Glutamatergic neuron (in vitro differentiated cells): ENCODE data around the gene SEC22C. TPM values are rescaled to one million over a fixed set of nuclear protein-coding genes. Genes with fewer than 3 reads are reported as not detected.

Experiments used
- DNase-seq: peaks from one replicate; pipeline ENCODE4 v3.0.0; 2022
- H3K27ac Mint-ChIP-seq: one replicate; pipeline ENCODE4 v1.8.0; 2020; ENCODE audit warnings: mild to moderate bottlenecking, mixed read lengths, inconsistent platforms; ENCODE audit not compliant: unreplicated experiment
- H3K27me3 Mint-ChIP-seq: one replicate; pipeline ENCODE4 v1.8.0; 2020; ENCODE audit warnings: mild to moderate bottlenecking, moderate library complexity, mixed read lengths, inconsistent platforms; ENCODE audit not compliant: unreplicated experiment
- H3K36me3 Mint-ChIP-seq: one replicate; pipeline ENCODE4 v1.8.0; 2020; ENCODE audit warnings: mild to moderate bottlenecking, mixed read lengths, inconsistent platforms; ENCODE audit not compliant: unreplicated experiment
- H3K4me1 Mint-ChIP-seq: one replicate; pipeline ENCODE4 v1.8.0; 2020; ENCODE audit warnings: mild to moderate bottlenecking, low read depth, mixed read lengths, inconsistent platforms; ENCODE audit not compliant: unreplicated experiment
- H3K4me3 Mint-ChIP-seq: one replicate; pipeline ENCODE4 v1.8.0; 2020; ENCODE audit warnings: mild to moderate bottlenecking, mixed read lengths, inconsistent platforms; ENCODE audit not compliant: unreplicated experiment
- H3K9me3 Mint-ChIP-seq: one replicate; pipeline ENCODE4 v1.8.0; 2020; ENCODE audit warnings: mild to moderate bottlenecking, moderate library complexity, mixed read lengths, inconsistent platforms; ENCODE audit not compliant: unreplicated experiment
- CTCF ChIP-seq: fragments of 200-600 bp; sonication (generic); IDR thresholded peaks from one replicate; pipeline ENCODE4 v1.5.0; 2021; ENCODE audit not compliant: partially characterized antibody, unreplicated experiment
- total RNA-seq: library from RNA; stranded (reverse); fragmentation: NEBNext Ultra II Directional; extraction: Animal tissue kit (Norgen Biotek cat#: 25700); gene quantifications from one replicate; pipeline ENCODE4 v1.2.1, GENCODE V29; 2021; ENCODE audit not compliant: unreplicated experiment

Gene SEC22C
- total RNA-seq, 1 donor from 2014 or later, result 36.9 TPM

DNA sequence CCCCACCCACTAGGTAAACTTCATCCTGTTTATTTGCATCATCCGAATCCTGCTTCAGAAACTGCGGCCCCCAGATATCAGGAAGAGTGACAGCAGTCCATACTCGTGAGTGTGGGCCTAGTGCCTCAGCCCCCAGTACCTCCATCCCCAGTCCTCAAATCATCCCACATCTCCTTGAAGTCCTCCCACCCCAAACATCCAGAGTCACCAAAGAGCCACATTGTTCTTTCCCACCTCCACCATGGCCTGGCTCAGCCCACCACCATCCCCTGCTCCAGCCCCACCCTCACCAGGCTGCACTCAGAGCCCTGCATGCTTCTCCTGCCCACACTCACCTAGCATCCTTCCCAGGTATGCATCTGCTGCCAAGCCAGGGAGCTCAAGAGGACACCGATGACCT lies 49.5 kb downstream of the SEC22C start:
- Mint-ChIP-seq H3K9me3 (peaks cover 3% of the 10 kb centered on the region), H3K4me1 (no peaks in the 10 kb centered on the region), H3K4me3 (no peak overlapping the region), H3K36me3 (no peaks in the 10 kb centered on the region), H3K27ac (no peak overlapping the region), H3K27me3 (peaks cover under 1% of the 10 kb centered on the region)
- no peak for DNase-seq
- TF ChIP-seq CTCF, result no peak

DNA sequence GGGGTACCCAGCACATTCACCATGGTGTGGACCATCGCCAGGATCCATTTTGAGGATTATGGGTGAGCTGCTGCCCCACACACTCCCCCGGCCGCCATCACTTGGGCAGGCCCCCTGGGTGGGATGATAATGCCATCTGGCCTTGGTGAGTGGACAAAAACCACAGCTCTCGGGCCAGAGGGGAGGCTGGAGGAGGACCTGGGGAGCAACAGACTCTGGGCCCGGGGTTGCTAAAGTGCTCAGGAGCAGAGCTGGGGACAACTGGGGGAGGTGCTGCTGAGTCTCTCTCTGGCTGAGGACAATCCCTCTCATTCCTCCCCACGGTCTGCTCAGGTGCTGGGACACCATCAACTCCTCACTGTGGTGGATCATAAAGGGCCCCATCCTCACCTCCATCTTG lies 50.3 kb downstream of the SEC22C start:
- DNase-seq, result no peak
- Mint-ChIP-seq H3K27ac (no peak overlapping the region), H3K4me3 (no peak overlapping the region), H3K36me3 (no peaks in the 10 kb centered on the region), H3K27me3 (no peaks in the 10 kb centered on the region), H3K9me3 (peaks cover 3% of the 10 kb centered on the region), H3K4me1 (no peaks in the 10 kb centered on the region)
- TF ChIP-seq CTCF, result no peak

GRCh38 chr3:42530073-42530472 lies 51.7 kb downstream of the SEC22C start:
- Mint-ChIP-seq H3K9me3 (peaks cover 2% of the 10 kb centered on the region), H3K27ac (no peak overlapping the region), H3K36me3 (no peaks in the 10 kb centered on the region), H3K4me3 (no peak overlapping the region), H3K4me1 (no peaks in the 10 kb centered on the region), H3K27me3 (no peaks in the 10 kb centered on the region)
- DNase-seq, result no peak
- TF ChIP-seq CTCF, result no peak

- Mint-ChIP-seq H3K4me3 (no peak overlapping the region), H3K36me3 (no peaks in the 10 kb centered on the region), H3K27ac (no peak overlapping the region), H3K4me1 (no peaks in the 10 kb centered on the region), H3K27me3 (no peaks in the 10 kb centered on the region), H3K9me3 (peaks cover 2% of the 10 kb centered on the region)
- DNase-seq, result no peak
- TF ChIP-seq CTCF, result no peak
Observed at GRCh38 chr3:42529468-42529867, 52.3 kb downstream of the SEC22C start.

- Mint-ChIP-seq H3K27ac (no peak overlapping the region), H3K9me3 (peaks cover 2% of the 10 kb centered on the region), H3K4me3 (no peak overlapping the region), H3K27me3 (peaks cover 1% of the 10 kb centered on the region), H3K4me1 (no peaks in the 10 kb centered on the region), H3K36me3 (no peaks in the 10 kb centered on the region)
- TF ChIP-seq CTCF, result no peak
- no peak for DNase-seq
Observed at GRCh38 chr3:42527368-42527917, 54.3 kb downstream of the SEC22C start.
